SH-SY5Y (cell line): ENCODE data around the gene AZU1.

Source experiments
- GATA2 ChIP-seq: IDR thresholded peaks from 2 replicates; pipeline ENCODE4 v1.6.1; 2011; ENCODE audit warnings: mild to moderate bottlenecking, low read depth, low read length
- GATA3 ChIP-seq: IDR thresholded peaks from 2 replicates; pipeline ENCODE4 v1.6.1; 2011; ENCODE audit warnings: low read depth, mild to moderate bottlenecking, low read length, moderate library complexity

DNA sequence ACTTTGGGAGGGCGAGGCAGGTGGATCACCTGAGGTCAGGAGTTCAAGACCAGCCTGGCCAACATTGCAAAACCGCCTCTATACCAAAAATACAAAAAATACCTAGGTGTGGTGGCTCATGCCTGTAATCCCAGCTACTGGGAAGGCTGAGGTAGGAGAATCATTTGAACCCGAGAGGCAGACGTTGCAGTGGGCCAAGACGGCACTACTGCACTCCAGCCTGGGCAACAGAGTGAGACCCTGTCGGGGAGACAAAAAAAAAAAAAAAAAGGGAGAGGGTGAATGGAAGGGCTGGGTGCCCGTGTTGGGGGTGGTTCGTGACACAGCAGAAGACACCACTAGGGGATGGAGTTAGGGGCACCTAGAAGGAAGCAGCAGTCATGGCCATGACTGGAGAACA, 42.7 kb downstream of the AZU1 start:
- TF ChIP-seq GATA2 (no peak), GATA3 (no peak)
